Motor neuron (in vitro differentiated cells): ENCODE data around the gene LYRM2. TPM values are rescaled to one million over a fixed set of nuclear protein-coding genes. Genes with fewer than 3 reads are reported as not detected.

Experiments used
- ATAC-seq, 8 experiments: fragments of 200-7000 bp; cut with Tn5 transposase; replicated peaks in 6 of 8; 2 replicates each; pipeline ENCODE4 v1.8.0; 2021; ENCODE audit warnings: mild to moderate bottlenecking in 8 of 8, moderate library complexity in 8 of 8
- H3K27ac ChIP-seq, 2 donors: fragments of 250-450 bp; sonication (Bioruptor Pico); 2 replicates each; pipeline ENCODE4 v1.9.0; 2021; ENCODE audit warnings: antibody characterized with exemption in 2 of 2, mild to moderate bottlenecking in 2 of 2, moderate library complexity in 1 of 2
- H3K4me1 ChIP-seq, 2 donors: fragments of 250-450 bp; sonication (Bioruptor Pico); replicated peaks in 1 of 2; 2 replicates each; pipeline ENCODE4 v1.6.1; 2021; ENCODE audit warnings: antibody characterized with exemption in 2 of 2, mild to moderate bottlenecking in 2 of 2, moderate library complexity in 1 of 2
- H3K4me3 ChIP-seq, 5 donors: fragments of 250-450 bp; sonication (Bioruptor Pico); 2 replicates each; pipeline ENCODE4 v1.9.0; 2021; ENCODE audit warnings: antibody characterized with exemption in 5 of 5, mild to moderate bottlenecking in 5 of 5, moderate library complexity in 4 of 5
- WGBS, 10 experiments: fragments of 450-650 bp; shearing (Covaris generic); methylation state at CpG; one replicate each; pipeline ENCODE4 v1.0.0; 2022; 5-methylcytosine and 5-hydroxymethylcytosine counted together
- in situ Hi-C, 9 experiments: fragments of 400-800 bp; cut with MboI; loops; one replicate each; pipeline ENCODE4 v1.15.0; 2021; ENCODE audit warnings: low sequenced_read_pairs in 9 of 9, low pct_unique_long_range_greater_than_20kb in 2 of 9; ENCODE audit not compliant: unreplicated experiment in 9 of 9
- total RNA-seq, 8 experiments: library from RNA; unstranded; fragments of 300-600 nt; gene quantifications; 2 replicates each; pipeline versions ENCODE4 v1.2.3 to v1.2.4, GENCODE V29; 2022

LYRM2 gene
- total RNA-seq, 8 experiments from 2014 or later = 24.1 to 60.4 (median 32.1) TPM

- Histone ChIP-seq H3K27ac (peak overlapping the region in 1 of 2 donors; percentile 7), H3K4me1 (peaks cover 71 to 79% of the 10 kb centered on the region in 2 donors), H3K4me3 (peak overlapping the region in 1 of 5 donors; percentile 39)
- 25 to 92% (median 62%) methylated on average over 2 to 8 of the region's 8 CpGs for WGBS, 10 experiments
- no peak for ATAC-seq
- in situ Hi-C loops = loop anchor here in 2 of 9 experiments (25.0 kb wide), 1 partner anchor 128 kb away; the partner anchor contains the start of gene ANKRD6 (in 2 of the 2)
Observed at GRCh38 chr6:89564752-89565427, 73.7 kb downstream of the LYRM2 start.

- in situ Hi-C loops = loop anchor here in 2 of 9 experiments (25.0 kb wide), 1 partner anchor 127 kb away; the partner anchor contains the start of gene ANKRD6 (in 2 of the 2)
- Histone ChIP-seq H3K27ac (no peak overlapping the region), H3K4me3 (peak overlapping the region in 2 of 5 donors; percentile 34 to 39), H3K4me1 (peaks cover 71 to 77% of the 10 kb centered on the region in 2 donors)
- ATAC-seq = no peak
- WGBS, 10 experiments = 50 to 100% (median 70%) methylated on average over 1 of the region's 1 CpG; no CpG with 5 or more reads in 4 of the 10 experiments
Observed at GRCh38 chr6:89563866-89564265, 74.7 kb downstream of the LYRM2 start.

- H3K27ac ChIP-seq = peak overlapping the region; percentile 52 to 71
- peak; percentile 59 to 82 (median 73) for ATAC-seq
- H3K4me1 ChIP-seq = peaks cover 62 to 64% of the 10 kb centered on the region in 2 donors
- H3K4me3 ChIP-seq = peak overlapping the region; percentile 19 to 39 (median 34)
- in situ Hi-C loops = loop anchor here in 2 of 9 experiments (25.0 kb wide), 1 partner anchor 125 kb away; the partner anchor contains the start of gene ANKRD6 (in 2 of the 2)
- WGBS, 10 experiments = 0 to 31% (median 12%) methylated on average over 1 to 14 of the region's 21 CpGs
Observed at GRCh38 chr6:89562093-89562973, 76.2 kb downstream of the LYRM2 start.

GRCh38 chr6:89559487-89559886 lies 79.1 kb downstream of the LYRM2 start:
- Histone ChIP-seq H3K27ac (no peak overlapping the region), H3K4me3 (no peak overlapping the region), H3K4me1 (peaks cover 51% of the 10 kb centered on the region in 2 donors)
- in situ Hi-C loops = loop anchor here in 2 of 9 experiments (25.0 kb wide), 1 partner anchor 122 kb away; the partner anchor contains the start of gene ANKRD6 (in 2 of the 2)
- no peak for ATAC-seq
- 17 to 100% (median 86%) methylated on average over 1 of the region's 1 CpG; no CpG with 5 or more reads in 3 of the 10 experiments for WGBS, 10 experiments

- peak in 5 of 8 experiments; percentile 90 to 94 (median 91) for ATAC-seq
- H3K4me3 ChIP-seq = no peak overlapping the region
- peak overlapping the region; percentile 64 to 73 for H3K27ac ChIP-seq
- WGBS, 10 experiments = 0 to 60% (median 15%) methylated on average over 1 to 3 of the region's 3 CpGs; no CpG with 5 or more reads in 2 of the 10 experiments
- peaks cover 22 to 28% of the 10 kb centered on the region in 2 donors for H3K4me1 ChIP-seq
- in situ Hi-C loops = loop anchor here in 2 of 9 experiments (25.0 kb wide), 1 partner anchor 119 kb away; the partner anchor contains the start of gene ANKRD6 (in 2 of the 2)
Observed at GRCh38 chr6:89555806-89556205, 82.7 kb downstream of the LYRM2 start.

- no peak overlapping the region for H3K4me3 ChIP-seq
- in situ Hi-C loops = loop anchor here in 2 of 9 experiments (25.0 kb wide), 1 partner anchor 118 kb away; the partner anchor contains the start of gene ANKRD6 (in 2 of the 2)
- no peak for ATAC-seq
- H3K4me1 ChIP-seq = peaks cover 23 to 28% of the 10 kb centered on the region in 2 donors
- WGBS, 10 experiments = 56 to 100% (median 100%) methylated on average over 1 of the region's 4 CpGs; no CpG with 5 or more reads in 7 of the 10 experiments
- H3K27ac ChIP-seq = peak overlapping the region; percentile 64 to 69
Observed at GRCh38 chr6:89555031-89555430, 83.5 kb downstream of the LYRM2 start.

GRCh38 chr6:89554106-89554505 lies 84.4 kb downstream of the LYRM2 start:
- Histone ChIP-seq H3K4me3 (no peak overlapping the region), H3K27ac (no peak overlapping the region), H3K4me1 (peaks cover 23 to 28% of the 10 kb centered on the region in 2 donors)
- 13 to 100% (median 94%) methylated on average over 1 to 5 of the region's 5 CpGs for WGBS, 10 experiments
- in situ Hi-C loops = loop anchor here in 2 of 9 experiments (25.0 kb wide), 1 partner anchor 117 kb away; the partner anchor contains the start of gene ANKRD6 (in 2 of the 2)
- no peak for ATAC-seq

GRCh38 chr6:89553431-89553830 lies 85.1 kb downstream of the LYRM2 start:
- in situ Hi-C loops = loop anchor here in 2 of 9 experiments (25.0 kb wide), 1 partner anchor 116 kb away; the partner anchor contains the start of gene ANKRD6 (in 2 of the 2)
- Histone ChIP-seq H3K27ac (no peak overlapping the region), H3K4me1 (peaks cover 23 to 28% of the 10 kb centered on the region in 2 donors), H3K4me3 (no peak overlapping the region)
- WGBS, 10 experiments = 50 to 100% (median 100%) methylated on average over 1 to 5 of the region's 5 CpGs; no CpG with 5 or more reads in 3 of the 10 experiments
- ATAC-seq = no peak

GRCh38 chr6:89547281-89547680 lies 91.3 kb downstream of the LYRM2 start:
- Histone ChIP-seq H3K4me3 (no peak overlapping the region), H3K4me1 (peaks cover 10 to 14% of the 10 kb centered on the region in 2 donors), H3K27ac (no peak overlapping the region)
- no peak for ATAC-seq
- WGBS, 10 experiments = 83 to 87% methylated on average over 3 to 5 of the region's 5 CpGs; no CpG with 5 or more reads in 8 of the 10 experiments
- in situ Hi-C loops = no loop called here

GRCh38 chr6:89542866-89543265 lies 95.7 kb downstream of the LYRM2 start:
- no peak overlapping the region for H3K4me3 ChIP-seq
- in situ Hi-C loops = no loop called here
- no peak overlapping the region for H3K27ac ChIP-seq
- peaks cover 0 to 4% of the 10 kb centered on the region in 2 donors for H3K4me1 ChIP-seq
- no peak for ATAC-seq
- 0 to 100% (median 70%) methylated on average over 1 to 3 of the region's 3 CpGs; no CpG with 5 or more reads in 3 of the 10 experiments for WGBS, 10 experiments

GRCh38 chr6:89542081-89542857 lies 96.3 kb downstream of the LYRM2 start:
- H3K4me3 ChIP-seq = no peak overlapping the region
- no peak for ATAC-seq
- no peak overlapping the region for H3K27ac ChIP-seq
- WGBS, 10 experiments = 63 to 97% (median 84%) methylated on average over 4 to 12 of the region's 12 CpGs
- in situ Hi-C loops = no loop called here
- H3K4me1 ChIP-seq = no peaks in the 10 kb centered on the region

- H3K4me1 ChIP-seq = no peaks in the 10 kb centered on the region
- in situ Hi-C loops = no loop called here
- WGBS, 10 experiments = 0 to 100% (median 93%) methylated on average over 1 to 2 of the region's 2 CpGs
- no peak overlapping the region for H3K4me3 ChIP-seq
- no peak overlapping the region for H3K27ac ChIP-seq
- no peak for ATAC-seq
Observed at GRCh38 chr6:89539779-89540178, 98.8 kb downstream of the LYRM2 start.
